Skeletal muscle satellite cell (primary cell): ENCODE measurements around the gene NR2F2.
"Not testable (repeated sequence)": the region's sequence is repeated elsewhere in the genome, so short reads cannot be mapped to it uniquely, and the experiment has no call there.

ENCODE experiments used
- H3K27me3 ChIP-seq: 2 replicates; pipeline ENCODE4 v1.7.0; 2013; ENCODE audit warnings: low read length; ENCODE audit not compliant: control insufficient read depth, insufficient read depth
- H3K36me3 ChIP-seq: 2 replicates; pipeline ENCODE4 v1.7.0; 2013; ENCODE audit warnings: mild to moderate bottlenecking, control low read depth, low read length; ENCODE audit not compliant: insufficient read depth
- H3K4me1 ChIP-seq: 2 replicates; pipeline ENCODE4 v1.7.0; 2013; ENCODE audit warnings: low read length; ENCODE audit not compliant: control insufficient read depth, insufficient read depth
- H3K4me2 ChIP-seq: 2 replicates; pipeline ENCODE4 v1.7.0; 2013; ENCODE audit warnings: mild to moderate bottlenecking, low read length
- H3K4me3 ChIP-seq: 2 replicates; pipeline ENCODE4 v1.7.0; 2013; ENCODE audit warnings: low read length
- H3K9ac ChIP-seq: 2 replicates; pipeline ENCODE4 v1.7.0; 2013; ENCODE audit warnings: mild to moderate bottlenecking, low read depth, low read length, moderate library complexity
- H3K9me3 ChIP-seq: replicated peaks from 2 replicates; pipeline ENCODE4 v1.7.0; 2013; ENCODE audit warnings: mild to moderate bottlenecking, control low read depth, low read length

Gene NR2F2

DNA sequence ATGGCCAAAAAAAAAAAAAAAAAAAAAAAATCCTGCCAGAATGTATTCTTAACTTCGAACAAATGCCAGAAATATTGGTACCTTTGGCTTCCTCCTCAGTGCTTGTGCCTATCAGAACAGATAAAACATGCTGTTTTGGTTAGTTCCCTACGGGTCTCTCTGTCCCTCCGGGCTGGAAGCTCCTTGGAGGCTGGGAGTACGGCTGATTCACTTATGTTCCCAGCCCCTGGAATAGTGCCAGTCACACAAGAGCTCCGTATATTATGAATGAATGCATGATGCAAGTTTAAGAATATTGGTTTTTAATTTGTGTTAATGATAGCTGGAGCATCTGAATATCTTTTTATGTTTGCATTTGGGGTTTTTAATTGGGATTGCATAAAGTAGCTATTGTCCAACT lies 44.0 kb downstream of the NR2F2 start:
- Histone ChIP-seq H3K4me2 (no peak overlapping the region), H3K4me3 (no peak overlapping the region), H3K36me3 (no peaks in the 10 kb centered on the region), H3K4me1 (no peaks in the 10 kb centered on the region), H3K27me3 (no peaks in the 10 kb centered on the region), H3K9me3 (no peaks in the 10 kb centered on the region), H3K9ac (no peak overlapping the region)

GRCh38 chr15:96379592-96379991 lies 49.1 kb downstream of the NR2F2 start:
- not testable (repeated sequence) for H3K9ac ChIP-seq, H3K4me3 ChIP-seq, H3K36me3 ChIP-seq

DNA sequence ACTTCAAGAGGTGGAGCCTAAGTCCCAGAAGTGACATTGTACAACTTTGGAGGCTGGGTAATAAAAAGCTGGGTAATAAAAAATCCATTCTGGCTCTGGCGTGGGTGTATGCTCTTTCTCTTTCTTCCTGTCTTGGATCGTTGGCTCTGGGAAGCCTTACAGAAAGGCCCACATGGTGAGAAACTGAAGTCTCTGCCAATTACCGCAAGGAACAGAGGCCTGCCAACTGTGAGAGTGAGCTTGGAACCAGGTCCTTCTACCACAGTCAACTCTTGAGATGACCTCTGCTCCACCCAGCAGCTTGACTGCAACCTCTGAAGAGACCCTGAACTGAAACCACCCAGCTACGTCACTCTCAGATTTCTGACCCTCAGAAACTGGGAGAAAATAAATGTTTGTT lies 51.0 kb downstream of the NR2F2 start:
- H3K27me3 ChIP-seq, result no peaks in the 10 kb centered on the region
- no peak overlapping the region for H3K4me2 ChIP-seq
- H3K4me1 ChIP-seq, result no peaks in the 10 kb centered on the region
- H3K36me3 ChIP-seq, result no peaks in the 10 kb centered on the region
- H3K9ac ChIP-seq, result no peak overlapping the region
- H3K9me3 ChIP-seq, result no peaks in the 10 kb centered on the region
- H3K4me3 ChIP-seq, result no peak overlapping the region

More at GRCh38 chr15:96379592-96379991, 49.1 kb downstream of the NR2F2 start:
- H3K4me2 ChIP-seq, H3K4me1 ChIP-seq, H3K27me3 ChIP-seq, H3K9me3 ChIP-seq: not testable (repeated sequence)

DNA sequence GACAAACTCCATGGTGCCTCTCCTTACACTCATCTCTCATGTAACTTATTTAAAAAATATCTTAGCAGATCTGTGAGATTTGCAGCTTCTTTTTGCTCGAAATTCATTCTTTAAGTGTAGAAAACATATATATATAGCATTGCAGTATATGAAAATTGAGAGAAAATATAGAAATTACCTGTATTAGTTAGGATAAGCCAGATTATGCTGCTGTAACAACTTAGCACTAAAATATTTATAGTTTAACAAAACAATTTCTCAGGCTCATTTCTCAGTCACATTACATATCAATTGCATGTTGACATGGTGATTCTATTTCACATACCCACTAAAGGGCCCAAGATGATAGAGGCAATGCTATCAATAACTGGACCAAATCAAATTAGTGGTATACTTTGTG lies 54.7 kb downstream of the NR2F2 start:
- Histone ChIP-seq H3K27me3 (no peaks in the 10 kb centered on the region), H3K4me1 (no peaks in the 10 kb centered on the region), H3K9ac (no peak overlapping the region), H3K9me3 (no peaks in the 10 kb centered on the region), H3K4me3 (no peak overlapping the region), H3K36me3 (no peaks in the 10 kb centered on the region), H3K4me2 (no peak overlapping the region)

- no peaks in the 10 kb centered on the region for H3K36me3 ChIP-seq
- H3K9me3 ChIP-seq, result no peaks in the 10 kb centered on the region
- no peak overlapping the region for H3K4me2 ChIP-seq
- H3K9ac ChIP-seq, result no peak overlapping the region
- H3K4me3 ChIP-seq, result no peak overlapping the region
- no peaks in the 10 kb centered on the region for H3K4me1 ChIP-seq
- no peaks in the 10 kb centered on the region for H3K27me3 ChIP-seq
These were observed 58.2 kb downstream of the NR2F2 start for GRCh38 chr15:96388673-96389072.
